ENCODE measurements around the gene COL5A1.

Gene COL5A1

GRCh38 chr9:134842321-134842720 lies 200.7 kb downstream of the COL5A1 start:
- no peaks in the 10 kb centered on the region for H3K9me3 ChIP-seq (ENCODE audit: control extremely low read depth in 1 of 5, control insufficient read depth in 4 of 5, insufficient read depth in 2 of 5, low read depth in 1 of 5, low read length in 4 of 5)
- POLR2A ChIA-PET, result no interaction called here
- H3K27me3 ChIP-seq (replicated peaks in 2 of 5; ENCODE audit: control insufficient read depth in 4 of 5, insufficient read depth in 5 of 5, low read length in 4 of 5), result no peaks in the 10 kb centered on the region
- no peak overlapping the region for H3K27ac ChIP-seq (ENCODE audit: insufficient read depth in 1 of 2, low read depth in 1 of 2, low read length in 2 of 2, poor library complexity in 1 of 2, severe bottlenecking in 2 of 2)
- WGBS (ENCODE audit: insufficient coverage), result 88% methylated on average over 10 of the region's 22 CpGs
- H3K36me3 ChIP-seq (ENCODE audit: control insufficient read depth in 4 of 4, insufficient read depth in 4 of 4, low read length in 3 of 4), result peaks cover 0 to 18% (median 0%) of the 10 kb centered on the region in 4 experiments
- H3K4me3 ChIP-seq (ENCODE audit: control insufficient read depth in 1 of 7, extremely low read depth in 1 of 7, insufficient read depth in 4 of 7, low read depth in 2 of 7, low read length in 6 of 7), result no peak overlapping the region
- DNase-seq, result no peak
- H3K4me1 ChIP-seq (ENCODE audit: control extremely low read depth in 1 of 4, control insufficient read depth in 4 of 4, insufficient read depth in 4 of 4, low read length in 3 of 4), result peaks cover 0 to under 1% (median 0%) of the 10 kb centered on the region in 4 experiments
- CTCF ChIA-PET, result no interaction called here

DNA sequence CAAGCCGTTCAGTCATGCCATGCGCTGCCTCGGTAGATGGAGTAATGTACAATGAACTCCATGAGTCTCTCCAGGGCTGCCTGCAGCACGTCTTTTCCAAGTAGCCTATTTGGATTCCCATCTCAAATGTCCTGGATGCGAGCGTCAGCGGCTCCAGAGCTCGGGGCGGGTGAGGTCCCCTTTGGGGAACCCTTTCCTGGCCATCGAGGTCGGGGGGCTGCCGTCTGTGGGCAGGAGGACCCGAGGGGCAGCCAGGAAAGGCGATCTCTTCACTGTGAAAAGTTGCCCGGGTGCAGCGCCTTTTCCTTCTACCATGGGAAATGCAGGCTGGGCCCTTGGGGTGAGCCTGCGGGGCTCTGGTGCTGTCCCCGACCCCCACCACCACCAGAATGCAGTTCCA lies 202.1 kb downstream of the COL5A1 start:
- POLR2A ChIA-PET, result no interaction called here
- Histone ChIP-seq H3K4me3 (ENCODE audit: control insufficient read depth in 1 of 7, extremely low read depth in 1 of 7, insufficient read depth in 4 of 7, low read depth in 2 of 7, low read length in 6 of 7) (no peak overlapping the region), H3K9me3 (ENCODE audit: control extremely low read depth in 1 of 5, control insufficient read depth in 4 of 5, insufficient read depth in 2 of 5, low read depth in 1 of 5, low read length in 4 of 5) (no peaks in the 10 kb centered on the region), H3K27ac (ENCODE audit: insufficient read depth in 1 of 2, low read depth in 1 of 2, low read length in 2 of 2, poor library complexity in 1 of 2, severe bottlenecking in 2 of 2) (no peak overlapping the region), H3K27me3 (replicated peaks in 2 of 5; ENCODE audit: control insufficient read depth in 4 of 5, insufficient read depth in 5 of 5, low read length in 4 of 5) (no peaks in the 10 kb centered on the region), H3K36me3 (ENCODE audit: control insufficient read depth in 4 of 4, insufficient read depth in 4 of 4, low read length in 3 of 4) (peaks cover 0 to 16% (median 0%) of the 10 kb centered on the region in 4 experiments), H3K4me1 (ENCODE audit: control extremely low read depth in 1 of 4, control insufficient read depth in 4 of 4, insufficient read depth in 4 of 4, low read length in 3 of 4) (peaks cover 0 to 8% (median 7%) of the 10 kb centered on the region in 4 experiments)
- CTCF ChIA-PET, result no interaction called here
- no peak for DNase-seq
- WGBS (ENCODE audit: insufficient coverage), result 95% methylated on average over 18 of the region's 18 CpGs

GRCh38 chr9:134844821-134845220 lies 203.2 kb downstream of the COL5A1 start:
- Histone ChIP-seq H3K4me3 (ENCODE audit: control insufficient read depth in 1 of 7, extremely low read depth in 1 of 7, insufficient read depth in 4 of 7, low read depth in 2 of 7, low read length in 6 of 7) (no peak overlapping the region), H3K4me1 (ENCODE audit: control extremely low read depth in 1 of 4, control insufficient read depth in 4 of 4, insufficient read depth in 4 of 4, low read length in 3 of 4) (peaks cover 0 to 8% (median 7%) of the 10 kb centered on the region in 4 experiments), H3K36me3 (ENCODE audit: control insufficient read depth in 4 of 4, insufficient read depth in 4 of 4, low read length in 3 of 4) (peaks cover 0 to 16% (median 0%) of the 10 kb centered on the region in 4 experiments), H3K27me3 (replicated peaks in 2 of 5; ENCODE audit: control insufficient read depth in 4 of 5, insufficient read depth in 5 of 5, low read length in 4 of 5) (no peaks in the 10 kb centered on the region), H3K27ac (ENCODE audit: insufficient read depth in 1 of 2, low read depth in 1 of 2, low read length in 2 of 2, poor library complexity in 1 of 2, severe bottlenecking in 2 of 2) (no peak overlapping the region), H3K9me3 (ENCODE audit: control extremely low read depth in 1 of 5, control insufficient read depth in 4 of 5, insufficient read depth in 2 of 5, low read depth in 1 of 5, low read length in 4 of 5) (no peaks in the 10 kb centered on the region)
- DNase-seq, result no peak
- ChIA-PET POLR2A (no interaction called here), CTCF (interaction anchor here (1.4 kb wide), 1 partner anchor 38 kb away, joined by 3 read pairs; no protein-coding TSS in a partner anchor)
- WGBS (ENCODE audit: insufficient coverage), result 95% methylated on average over 8 of the region's 8 CpGs

DNA sequence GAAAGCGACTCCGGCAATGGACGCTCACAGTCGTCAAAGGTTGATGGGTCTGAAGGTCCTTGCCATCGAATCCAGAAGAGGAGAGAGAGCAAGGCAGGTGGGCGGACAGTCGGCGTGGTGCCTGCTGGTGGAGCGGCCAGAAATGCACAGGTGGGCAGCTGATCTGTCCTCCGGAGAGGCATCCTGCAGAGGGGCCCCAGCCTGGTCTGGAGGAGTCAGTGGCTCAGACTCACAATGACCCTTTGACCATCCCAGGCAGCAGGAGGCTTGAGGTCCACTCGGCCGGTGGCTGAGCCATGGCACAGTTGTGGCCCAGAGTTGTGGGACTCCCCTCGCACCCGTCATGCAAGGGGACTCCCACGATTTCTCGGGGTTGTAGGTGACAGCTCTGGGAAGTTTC lies 204.6 kb downstream of the COL5A1 start:
- ChIA-PET POLR2A (no interaction called here), CTCF (no interaction called here)
- 83% methylated on average over 14 of the region's 16 CpGs for WGBS (ENCODE audit: insufficient coverage)
- no peak overlapping the region for H3K4me3 ChIP-seq (ENCODE audit: control insufficient read depth in 1 of 7, extremely low read depth in 1 of 7, insufficient read depth in 4 of 7, low read depth in 2 of 7, low read length in 6 of 7)
- peaks cover 0 to 11% (median 4%) of the 10 kb centered on the region in 5 experiments for H3K9me3 ChIP-seq (ENCODE audit: control extremely low read depth in 1 of 5, control insufficient read depth in 4 of 5, insufficient read depth in 2 of 5, low read depth in 1 of 5, low read length in 4 of 5)
- peaks cover 0 to 12% (median 8%) of the 10 kb centered on the region in 4 experiments for H3K4me1 ChIP-seq (ENCODE audit: control extremely low read depth in 1 of 4, control insufficient read depth in 4 of 4, insufficient read depth in 4 of 4, low read length in 3 of 4)
- no peaks in the 10 kb centered on the region for H3K27me3 ChIP-seq (replicated peaks in 2 of 5; ENCODE audit: control insufficient read depth in 4 of 5, insufficient read depth in 5 of 5, low read length in 4 of 5)
- no peak for DNase-seq
- peaks cover 0 to 16% (median 0%) of the 10 kb centered on the region in 4 experiments for H3K36me3 ChIP-seq (ENCODE audit: control insufficient read depth in 4 of 4, insufficient read depth in 4 of 4, low read length in 3 of 4)
- no peak overlapping the region for H3K27ac ChIP-seq (ENCODE audit: insufficient read depth in 1 of 2, low read depth in 1 of 2, low read length in 2 of 2, poor library complexity in 1 of 2, severe bottlenecking in 2 of 2)

- ChIA-PET CTCF (no interaction called here), POLR2A (no interaction called here)
- Histone ChIP-seq H3K4me3 (ENCODE audit: control insufficient read depth in 1 of 7, extremely low read depth in 1 of 7, insufficient read depth in 4 of 7, low read depth in 2 of 7, low read length in 6 of 7) (no peak overlapping the region), H3K9me3 (ENCODE audit: control extremely low read depth in 1 of 5, control insufficient read depth in 4 of 5, insufficient read depth in 2 of 5, low read depth in 1 of 5, low read length in 4 of 5) (peaks cover 0 to 11% (median 4%) of the 10 kb centered on the region in 5 experiments), H3K27ac (ENCODE audit: insufficient read depth in 1 of 2, low read depth in 1 of 2, low read length in 2 of 2, poor library complexity in 1 of 2, severe bottlenecking in 2 of 2) (no peak overlapping the region), H3K27me3 (replicated peaks in 2 of 5; ENCODE audit: control insufficient read depth in 4 of 5, insufficient read depth in 5 of 5, low read length in 4 of 5) (no peaks in the 10 kb centered on the region), H3K36me3 (ENCODE audit: control insufficient read depth in 4 of 4, insufficient read depth in 4 of 4, low read length in 3 of 4) (peaks cover 0 to 16% (median 0%) of the 10 kb centered on the region in 4 experiments), H3K4me1 (ENCODE audit: control extremely low read depth in 1 of 4, control insufficient read depth in 4 of 4, insufficient read depth in 4 of 4, low read length in 3 of 4) (peaks cover 0 to 16% (median 11%) of the 10 kb centered on the region in 4 experiments)
- 92% methylated on average over 1 of the region's 1 CpG for WGBS (ENCODE audit: insufficient coverage)
- no peak for DNase-seq
Observed at GRCh38 chr9:134846699-134847098, 205.1 kb downstream of the COL5A1 start.

DNA sequence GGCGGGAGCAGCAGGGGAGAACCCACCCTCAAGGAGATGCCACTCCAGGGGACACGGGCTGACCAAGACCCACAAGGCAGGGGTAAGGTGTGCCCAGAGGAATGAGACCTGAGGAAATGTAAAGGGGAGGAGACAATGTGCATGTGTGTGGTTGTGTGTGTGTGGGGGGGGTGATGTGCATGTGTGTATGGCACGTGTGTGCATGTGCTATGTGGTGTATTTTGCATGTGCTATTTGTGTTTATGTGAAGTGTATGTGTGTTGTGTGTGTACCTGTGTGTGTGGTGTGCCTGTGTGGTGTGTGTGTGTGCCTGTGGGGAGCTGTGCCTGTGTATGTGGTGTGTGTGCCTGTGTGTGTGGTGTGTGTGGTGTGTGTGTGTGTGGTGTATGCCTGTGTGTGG lies 205.5 kb downstream of the COL5A1 start:
- Histone ChIP-seq H3K36me3 (ENCODE audit: control insufficient read depth in 4 of 4, insufficient read depth in 4 of 4, low read length in 3 of 4) (peaks cover 0 to 13% (median 0%) of the 10 kb centered on the region in 4 experiments), H3K9me3 (ENCODE audit: control extremely low read depth in 1 of 5, control insufficient read depth in 4 of 5, insufficient read depth in 2 of 5, low read depth in 1 of 5, low read length in 4 of 5) (peaks cover 0 to 11% (median 4%) of the 10 kb centered on the region in 5 experiments), H3K4me3 (ENCODE audit: control insufficient read depth in 1 of 7, extremely low read depth in 1 of 7, insufficient read depth in 4 of 7, low read depth in 2 of 7, low read length in 6 of 7) (no peak overlapping the region), H3K4me1 (ENCODE audit: control extremely low read depth in 1 of 4, control insufficient read depth in 4 of 4, insufficient read depth in 4 of 4, low read length in 3 of 4) (peaks cover 0 to 16% (median 11%) of the 10 kb centered on the region in 4 experiments), H3K27ac (ENCODE audit: insufficient read depth in 1 of 2, low read depth in 1 of 2, low read length in 2 of 2, poor library complexity in 1 of 2, severe bottlenecking in 2 of 2) (no peak overlapping the region), H3K27me3 (replicated peaks in 2 of 5; ENCODE audit: control insufficient read depth in 4 of 5, insufficient read depth in 5 of 5, low read length in 4 of 5) (no peaks in the 10 kb centered on the region)
- WGBS (ENCODE audit: insufficient coverage), result 83% methylated on average over 2 of the region's 3 CpGs
- POLR2A ChIA-PET, result no interaction called here
- no peak for DNase-seq
- CTCF ChIA-PET, result no interaction called here

GRCh38 chr9:134847752-134848432 lies 206.3 kb downstream of the COL5A1 start:
- ChIA-PET POLR2A (no interaction called here), CTCF (no interaction called here)
- H3K27ac ChIP-seq (ENCODE audit: insufficient read depth in 1 of 2, low read depth in 1 of 2, low read length in 2 of 2, poor library complexity in 1 of 2, severe bottlenecking in 2 of 2), result no peak overlapping the region
- H3K36me3 ChIP-seq (ENCODE audit: control insufficient read depth in 4 of 4, insufficient read depth in 4 of 4, low read length in 3 of 4), result peaks cover 0 to 9% (median 0%) of the 10 kb centered on the region in 4 experiments
- H3K9me3 ChIP-seq (ENCODE audit: control extremely low read depth in 1 of 5, control insufficient read depth in 4 of 5, insufficient read depth in 2 of 5, low read depth in 1 of 5, low read length in 4 of 5), result peaks cover 0 to 11% (median 4%) of the 10 kb centered on the region in 5 experiments
- DNase-seq, result peak in 2 of 3 donors; percentile 26 to 45
- WGBS (ENCODE audit: insufficient coverage), result 66% methylated on average over 13 of the region's 16 CpGs
- no peak overlapping the region for H3K4me3 ChIP-seq (ENCODE audit: control insufficient read depth in 1 of 7, extremely low read depth in 1 of 7, insufficient read depth in 4 of 7, low read depth in 2 of 7, low read length in 6 of 7)
- H3K27me3 ChIP-seq (replicated peaks in 2 of 5; ENCODE audit: control insufficient read depth in 4 of 5, insufficient read depth in 5 of 5, low read length in 4 of 5), result no peaks in the 10 kb centered on the region
- H3K4me1 ChIP-seq (ENCODE audit: control extremely low read depth in 1 of 4, control insufficient read depth in 4 of 4, insufficient read depth in 4 of 4, low read length in 3 of 4), result peaks cover 0 to 16% (median 11%) of the 10 kb centered on the region in 4 experiments

Measured in common myeloid progenitor, CD34-positive (primary cell).